GM19397 (cell line): ENCODE data around the gene TARP.
A peak's percentile ranks its signal among the peaks of the same experiment; 100 is the strongest.
"Not testable (repeated sequence)": the region's sequence is repeated elsewhere in the genome, so short reads cannot be mapped to it uniquely, and the experiment has no call there.

ENCODE experiments used
- ATAC-seq: cut with Tn5 transposase; IDR thresholded peaks from one replicate; pipeline ENCODE4 v1.9.1; 2021; ENCODE audit warnings: mild to moderate bottlenecking, moderate library complexity; ENCODE audit not compliant: unreplicated experiment

Gene TARP

DNA sequence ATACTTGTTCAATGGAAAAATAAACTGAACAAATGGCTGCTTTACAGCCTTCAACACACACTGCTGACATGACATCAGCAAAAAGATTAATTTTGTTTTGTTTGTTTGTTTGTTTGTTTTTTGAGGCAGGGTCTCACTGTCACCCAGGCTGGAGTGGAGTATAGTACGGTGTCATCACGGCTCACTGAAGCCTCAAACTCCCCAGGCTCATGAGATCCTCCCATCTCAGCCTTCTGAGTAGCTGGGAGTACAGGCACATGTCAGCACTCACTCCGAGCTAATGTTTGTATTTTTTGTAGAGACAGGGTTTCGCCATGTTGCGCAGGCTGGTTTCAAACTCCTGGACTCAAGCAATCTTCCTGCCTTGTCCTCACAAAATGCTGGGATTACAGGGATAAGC is 10.9 kb downstream of the TARP start:
- ATAC-seq = no peak

DNA sequence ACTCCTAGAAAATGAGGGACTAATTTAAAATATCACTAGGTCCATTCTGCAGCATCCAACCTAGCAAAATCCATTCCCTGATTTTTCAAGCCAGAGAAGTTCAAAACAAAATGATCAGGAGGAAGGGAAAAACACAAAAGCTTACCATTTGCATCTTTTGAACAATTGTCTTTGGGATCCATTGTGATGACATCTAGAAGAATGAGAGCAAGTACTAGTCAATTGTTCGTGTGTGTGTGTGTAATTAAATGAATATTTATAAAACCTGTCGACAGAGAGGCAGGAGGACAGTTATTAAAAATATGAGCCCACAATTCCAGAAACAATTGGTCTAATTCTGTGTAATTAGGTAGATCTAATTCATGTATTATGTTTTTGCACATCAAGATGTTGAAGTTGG is 11.4 kb downstream of the TARP start:
- not testable (repeated sequence) for ATAC-seq

DNA sequence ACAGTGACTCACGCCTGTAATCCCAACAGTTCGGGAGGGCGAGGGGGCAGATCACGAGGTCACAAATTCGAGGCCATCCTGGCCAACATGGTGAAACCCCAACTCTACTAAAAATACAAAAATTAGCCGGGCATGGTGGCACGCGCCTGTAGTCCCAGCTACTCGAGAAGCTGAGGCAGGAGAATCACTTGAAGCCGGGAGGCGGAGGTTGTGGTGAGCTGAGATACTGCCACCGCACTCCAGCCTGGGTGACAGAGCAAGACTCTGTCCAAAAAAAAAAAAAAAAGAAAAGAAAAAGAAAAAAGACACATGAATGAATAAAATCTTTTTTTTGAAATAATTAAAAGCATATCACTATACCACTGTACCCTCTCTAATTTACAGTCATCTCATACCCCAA is 11.8 kb downstream of the TARP start:
- ATAC-seq = not testable (repeated sequence)

DNA sequence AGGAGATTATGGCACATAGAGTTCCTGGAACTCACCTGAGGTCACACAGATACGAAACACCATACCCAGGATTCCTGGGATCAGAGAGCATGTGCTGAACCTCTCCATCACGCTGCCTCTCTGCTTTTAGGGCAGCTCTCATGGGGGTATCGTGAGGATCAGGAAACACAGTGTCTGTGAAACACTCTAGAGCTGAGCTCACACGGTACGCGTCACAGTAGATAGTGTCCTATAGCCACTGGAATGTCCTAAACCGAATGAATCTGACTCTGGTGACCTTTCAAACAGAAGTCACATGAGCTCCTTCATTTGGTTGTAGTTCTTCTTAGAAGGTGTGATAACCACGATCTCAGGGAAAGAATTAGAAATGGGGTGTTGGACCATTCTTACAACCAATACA is 14.3 kb downstream of the TARP start:
- ATAC-seq = not testable (repeated sequence)

DNA sequence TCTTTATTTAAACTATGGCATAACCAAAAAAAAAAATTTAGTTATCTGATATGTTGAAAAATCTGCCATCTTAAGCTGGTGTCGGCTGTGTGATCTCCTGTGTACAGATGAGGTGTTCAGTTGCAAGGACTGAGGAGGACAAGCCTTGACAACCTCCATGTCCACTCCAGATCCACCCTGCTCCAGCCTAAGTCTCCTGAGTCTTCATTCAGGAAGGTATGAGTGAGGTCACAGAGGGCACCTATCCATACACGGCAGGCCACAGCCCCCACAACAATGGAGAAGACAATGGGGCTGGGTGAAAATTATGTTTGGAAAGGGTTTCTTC is 16.1 kb downstream of the TARP start:
- no peak for ATAC-seq

DNA sequence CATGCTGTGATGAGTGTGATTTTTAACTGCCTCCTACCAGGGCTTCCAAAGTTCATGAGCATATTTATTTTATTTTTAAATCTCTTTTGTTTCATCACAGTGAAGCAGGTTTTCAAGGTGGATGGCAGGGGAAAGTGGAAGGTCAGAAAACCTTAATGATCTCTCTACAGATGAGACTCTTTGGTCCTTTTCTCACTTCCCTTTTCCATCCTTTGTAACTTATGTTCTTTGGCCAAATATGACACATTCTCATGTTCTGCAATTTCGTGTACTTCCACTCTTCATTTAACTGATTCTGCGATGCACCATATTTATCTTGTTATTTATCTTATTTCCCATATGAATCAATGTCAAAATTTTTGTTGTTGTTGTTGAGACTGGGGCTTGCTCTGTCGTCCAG is 23.6 kb downstream of the TARP start:
- peak; percentile 81 for ATAC-seq

DNA sequence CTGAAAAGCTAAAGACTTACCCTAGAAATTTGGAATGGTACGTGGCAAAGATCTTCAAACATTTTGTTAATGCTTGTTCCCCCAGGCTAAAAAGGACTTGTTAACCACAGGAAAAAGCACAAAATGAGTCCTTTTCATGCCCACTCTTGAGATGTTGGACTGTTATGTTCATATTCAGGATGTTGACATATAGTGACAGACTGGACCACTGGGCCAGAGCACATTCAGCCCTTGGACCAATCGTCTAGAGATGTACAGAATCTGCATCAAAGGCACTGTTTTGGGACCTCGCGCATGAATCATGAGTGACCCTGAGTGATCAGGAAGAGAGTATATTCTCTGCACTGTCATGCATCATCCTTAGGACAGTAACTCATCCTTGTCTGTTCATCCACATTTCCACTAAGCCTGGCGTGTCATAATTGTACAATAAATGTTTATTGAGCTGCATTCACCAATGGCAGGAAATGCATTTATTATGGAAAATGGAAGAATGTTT is 25.3 kb downstream of the TARP start:
- ATAC-seq = no peak

DNA sequence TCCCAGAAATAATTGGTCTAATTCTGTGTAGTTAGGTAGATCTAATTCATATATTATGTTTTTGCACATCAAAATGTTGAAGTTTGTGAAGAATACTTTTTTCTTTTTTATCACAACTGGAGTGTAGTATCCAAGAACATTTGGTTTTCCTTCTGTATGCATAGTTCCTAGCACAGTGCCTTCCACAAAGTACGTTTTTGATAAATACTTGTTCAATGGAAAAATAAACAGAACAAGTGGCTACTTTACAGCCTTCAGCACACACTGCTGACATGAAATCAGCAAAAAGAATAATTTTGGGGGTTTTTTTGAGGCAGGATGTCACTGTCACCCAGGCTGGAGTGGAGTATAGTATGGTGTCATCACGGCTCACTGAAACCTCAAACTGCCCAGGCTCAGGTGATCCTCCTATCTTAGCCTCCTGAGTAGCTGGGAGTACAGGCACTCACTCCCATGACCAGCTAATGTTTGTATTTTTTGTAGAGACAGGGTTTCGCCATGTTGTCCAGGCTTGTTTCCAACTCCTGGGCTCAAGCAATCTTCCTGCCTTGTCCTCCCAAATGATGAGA is 27.9 kb downstream of the TARP start:
- ATAC-seq = no peak

DNA sequence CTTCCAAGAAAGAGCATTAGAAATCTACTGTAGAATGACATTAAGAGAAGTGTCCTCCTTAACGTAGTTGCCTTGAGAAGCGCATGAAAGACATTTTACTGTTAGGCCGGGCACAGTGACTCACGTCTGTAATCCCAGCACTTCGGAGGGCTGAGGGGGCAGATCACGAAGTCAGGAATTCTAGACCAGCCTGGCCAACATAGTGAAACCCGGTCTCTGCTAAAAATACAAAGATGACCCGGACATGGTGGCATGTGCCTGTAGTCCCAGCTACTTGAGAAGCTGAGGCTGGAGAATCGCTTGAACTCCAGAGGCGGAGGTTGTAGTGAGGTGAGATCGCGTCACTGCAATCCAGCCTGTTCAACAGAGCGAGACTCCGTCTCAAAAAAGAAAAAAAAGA is 28.9 kb downstream of the TARP start:
- no peak for ATAC-seq

DNA sequence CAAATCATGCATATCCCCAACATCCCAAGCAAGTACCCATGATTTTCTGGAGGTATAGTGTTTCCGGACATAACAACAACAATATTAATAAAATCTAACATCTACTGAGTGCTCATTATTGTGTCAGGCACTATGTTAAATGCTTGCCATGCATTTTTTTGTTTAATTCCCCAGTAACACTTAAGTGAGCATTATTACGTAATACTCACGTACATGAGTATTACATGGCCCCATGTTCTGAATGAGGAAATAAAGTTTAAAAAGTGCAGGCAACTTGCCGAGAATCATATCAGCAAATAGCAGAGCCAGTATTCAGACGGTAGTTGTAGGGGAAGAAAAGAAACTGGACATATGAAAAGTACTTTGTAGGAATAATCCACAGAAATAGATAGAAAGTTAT is 30.1 kb downstream of the TARP start:
- not testable (repeated sequence) for ATAC-seq

DNA sequence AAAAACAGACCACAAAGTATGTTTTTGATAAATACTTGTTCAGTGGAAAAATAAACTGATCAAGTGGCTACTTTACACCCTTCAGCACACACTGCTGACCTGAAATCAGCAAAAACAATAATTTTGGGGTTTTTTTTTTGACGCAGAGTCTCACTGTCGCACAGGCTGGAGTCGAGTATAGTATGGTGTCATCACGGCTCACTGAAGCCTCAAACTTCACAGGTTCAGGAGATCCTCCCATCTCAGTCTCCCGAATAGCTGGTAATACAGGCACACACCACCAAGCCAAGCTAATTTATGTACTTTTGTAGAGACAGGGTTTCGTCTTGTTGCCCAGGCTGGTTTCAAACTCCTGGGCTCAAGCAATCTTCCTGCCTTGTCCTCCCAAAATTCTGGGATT is 30.6 kb downstream of the TARP start:
- ATAC-seq = no peak

DNA sequence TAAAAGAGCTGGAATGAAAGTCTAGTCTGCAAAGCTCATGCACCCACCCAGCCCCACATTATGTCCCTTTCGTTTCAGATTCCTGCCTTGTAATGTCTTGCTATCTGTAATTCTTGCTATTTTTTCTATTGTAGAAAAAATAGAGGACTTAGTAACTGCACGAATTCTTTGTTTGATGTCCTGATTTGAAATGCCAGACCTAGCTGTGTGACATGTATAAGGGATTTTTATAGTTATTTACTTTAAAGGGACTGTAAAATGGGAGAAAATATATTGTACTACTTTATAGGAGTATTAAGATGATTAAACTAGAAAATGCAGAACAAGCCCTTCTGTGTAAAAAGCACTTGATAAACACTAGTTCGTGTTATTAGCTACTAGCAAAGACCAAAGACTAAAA is 32.4 kb downstream of the TARP start:
- ATAC-seq = no peak

DNA sequence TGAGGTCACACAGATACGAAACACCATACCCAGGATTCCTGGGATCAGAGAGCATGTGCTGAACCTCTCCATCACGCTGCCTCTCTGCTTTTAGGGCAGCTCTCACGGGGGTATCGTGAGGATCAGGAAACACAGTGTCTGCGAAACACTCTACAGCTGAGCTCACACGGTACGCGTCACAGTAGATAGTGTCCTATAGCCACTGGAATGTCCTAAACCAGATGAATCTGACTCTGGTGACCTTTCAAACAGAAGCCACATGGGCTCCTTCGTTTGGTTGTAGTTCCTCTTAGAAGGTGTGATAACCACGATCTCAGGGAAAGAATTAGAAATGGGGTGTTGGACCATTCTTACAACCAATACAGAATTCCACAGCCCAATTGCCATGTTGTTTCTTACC is 34.3 kb downstream of the TARP start:
- not testable (repeated sequence) for ATAC-seq

DNA sequence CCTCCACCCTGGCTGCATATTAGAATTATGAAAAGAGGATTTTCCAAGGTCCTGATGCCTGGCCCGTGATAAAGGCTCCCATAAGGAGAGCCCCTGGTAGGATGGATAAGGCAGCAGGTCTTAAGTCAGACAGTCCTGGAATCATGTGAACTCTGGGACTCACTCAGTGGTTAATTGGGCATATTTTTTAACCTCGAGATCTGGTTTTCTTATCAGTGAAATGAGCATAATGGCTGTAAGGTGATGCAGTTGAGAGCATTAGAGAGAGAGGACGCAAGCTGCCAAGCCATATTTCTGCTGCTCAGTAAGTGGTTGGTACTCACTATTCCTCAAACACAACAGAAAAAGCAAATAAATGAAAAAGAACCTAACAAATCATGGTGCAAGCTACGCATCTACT is 37.8 kb downstream of the TARP start:
- ATAC-seq = no peak

DNA sequence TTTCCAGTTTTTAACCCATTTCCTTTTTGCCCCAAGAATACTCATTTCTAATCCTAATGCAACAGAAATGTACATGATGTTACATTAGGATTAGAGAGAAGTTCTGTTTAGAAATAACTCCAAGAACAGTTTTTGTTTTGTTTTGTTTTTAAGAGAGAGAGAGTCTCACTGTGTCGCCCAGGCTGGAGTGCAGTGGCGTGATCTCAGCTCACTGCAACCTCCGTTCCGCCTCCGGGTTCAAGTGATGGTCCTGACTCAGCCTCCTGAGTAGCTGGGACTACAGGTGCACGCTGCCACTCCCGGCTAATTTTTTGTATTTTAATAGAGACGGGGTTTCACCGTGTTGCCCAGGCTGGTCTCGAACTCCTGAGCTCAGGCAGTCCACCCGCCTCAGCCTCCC is 38.7 kb downstream of the TARP start:
- not testable (repeated sequence) for ATAC-seq

DNA sequence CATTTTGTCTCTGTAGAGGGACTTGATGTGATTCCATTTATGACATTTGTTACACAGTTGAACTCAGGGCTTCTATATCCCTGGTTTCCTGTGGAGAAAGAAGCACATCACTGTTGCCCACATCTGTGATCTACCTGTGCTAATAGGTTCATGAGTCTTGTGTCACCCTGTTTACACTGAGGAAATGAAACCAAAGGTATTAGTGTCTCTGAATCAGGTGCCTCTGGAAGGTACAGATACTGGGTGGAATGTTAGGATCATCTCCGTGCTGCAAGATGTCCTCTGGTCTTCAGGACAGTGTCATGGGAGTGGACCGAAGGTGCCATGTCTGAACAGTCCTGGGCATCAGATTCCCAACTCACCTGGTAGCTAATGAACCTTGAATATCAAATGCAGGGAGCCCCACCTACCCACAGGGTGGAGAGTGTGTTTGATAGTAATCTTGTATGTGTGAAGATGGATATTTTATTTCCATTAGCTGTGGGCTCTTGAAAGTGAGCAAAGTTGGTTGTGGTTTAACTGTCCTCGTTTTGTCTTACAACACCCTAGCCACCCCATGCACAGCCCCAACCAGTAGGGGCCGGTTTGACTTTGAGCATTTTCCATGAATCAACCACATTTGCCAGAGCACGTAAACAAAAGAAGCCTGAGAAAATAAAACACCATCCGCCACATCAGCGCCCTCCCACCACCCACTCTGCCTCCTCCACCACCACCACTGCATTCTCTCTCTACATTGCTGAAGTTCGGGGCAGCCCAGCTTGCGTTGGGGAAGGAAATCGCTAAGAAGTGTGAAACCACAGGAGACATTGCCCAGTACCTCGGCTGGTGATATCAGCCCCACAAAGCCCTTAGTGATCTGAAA is 40.7 kb downstream of the TARP start:
- peak; percentile 70 for ATAC-seq

DNA sequence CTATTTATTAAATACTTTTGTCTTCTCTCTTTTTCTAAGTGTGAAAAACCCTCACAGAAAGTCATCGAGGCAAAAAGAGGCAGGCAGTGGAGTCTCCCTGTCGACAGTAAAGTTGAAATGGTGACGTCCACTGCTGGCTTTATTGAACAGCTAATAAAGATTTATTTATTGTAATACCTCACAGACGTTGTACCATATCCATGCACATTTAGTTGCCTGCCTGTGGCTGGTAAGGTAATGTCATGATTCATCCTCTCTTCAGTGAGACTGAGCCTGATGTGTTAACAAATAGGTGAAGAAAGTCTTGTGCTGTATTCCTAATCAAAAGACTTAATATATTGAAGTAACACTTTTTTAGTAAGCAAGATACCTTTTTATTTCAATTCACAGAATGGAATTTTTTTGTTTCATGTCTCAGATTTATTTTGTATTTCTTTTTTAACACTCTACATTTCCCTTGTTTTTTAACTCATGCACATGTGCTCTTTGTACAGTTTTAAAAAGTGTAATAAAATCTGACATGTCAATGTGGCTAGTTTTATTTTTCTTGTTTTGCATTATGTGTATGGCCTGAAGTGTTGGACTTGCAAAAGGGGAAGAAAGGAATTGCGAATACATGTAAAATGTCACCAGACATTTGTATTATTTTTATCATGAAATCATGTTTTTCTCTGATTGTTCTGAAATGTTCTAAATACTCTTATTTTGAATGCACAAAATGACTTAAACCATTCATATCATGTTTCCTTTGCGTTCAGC is 43.4 kb downstream of the TARP start:
- no peak for ATAC-seq

DNA sequence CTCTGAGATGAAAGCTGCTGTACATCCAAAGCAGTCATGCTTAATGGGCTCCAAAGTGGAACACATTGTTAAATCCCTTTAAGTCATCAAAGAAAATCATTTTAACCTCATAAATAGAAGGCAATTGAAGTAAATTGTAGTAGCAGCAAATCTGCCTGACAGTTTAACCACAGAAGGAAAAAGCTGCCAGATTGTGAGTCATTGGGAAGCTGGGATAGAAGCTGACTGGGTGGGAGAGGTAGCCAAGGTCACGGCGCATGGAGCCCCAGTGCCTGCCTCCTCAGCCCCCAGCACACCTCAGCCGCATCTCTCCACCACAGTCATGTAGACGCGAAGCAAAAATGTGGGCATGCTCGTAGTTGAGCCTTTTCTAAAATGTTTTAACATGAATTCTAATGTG is 44.0 kb downstream of the TARP start:
- ATAC-seq = no peak

DNA sequence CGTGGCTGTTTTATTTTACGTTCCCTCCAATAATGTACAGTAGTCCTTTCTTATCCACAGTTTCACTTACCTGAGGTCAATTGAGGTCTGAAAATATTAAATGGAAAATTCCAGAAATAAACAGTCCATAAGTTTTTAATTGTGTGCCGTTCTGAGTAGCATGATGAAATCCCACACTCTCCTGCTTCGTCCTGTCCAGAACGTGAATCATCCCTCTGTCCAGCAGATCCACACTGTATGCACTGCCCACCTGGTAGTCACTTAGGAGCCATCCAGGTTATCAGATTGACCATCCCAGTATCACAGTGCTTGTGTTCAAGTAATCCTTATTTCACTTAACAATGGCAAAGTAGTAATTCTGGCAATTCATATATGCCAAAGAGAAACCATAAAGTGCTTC is 49.0 kb downstream of the TARP start:
- no peak for ATAC-seq

DNA sequence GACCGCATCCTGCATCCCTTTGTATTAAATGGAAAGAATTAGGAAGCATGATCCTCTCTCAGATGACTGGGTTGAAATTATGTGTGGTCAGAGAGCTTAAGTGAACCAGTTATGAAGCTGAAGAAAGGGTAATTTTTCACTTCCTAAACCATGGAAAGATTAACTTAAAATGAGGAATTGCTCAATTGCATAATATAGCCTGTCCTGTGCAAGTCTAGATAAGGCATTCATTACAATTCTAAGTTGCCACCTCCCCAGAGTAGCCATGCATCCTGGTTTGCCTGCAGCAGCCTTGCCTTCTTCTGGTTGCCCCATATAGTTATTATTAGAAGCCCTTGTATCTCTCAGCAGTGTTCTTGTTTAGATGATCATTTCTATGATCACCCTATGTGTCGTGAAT is 50.1 kb downstream of the TARP start:
- ATAC-seq = no peak

DNA sequence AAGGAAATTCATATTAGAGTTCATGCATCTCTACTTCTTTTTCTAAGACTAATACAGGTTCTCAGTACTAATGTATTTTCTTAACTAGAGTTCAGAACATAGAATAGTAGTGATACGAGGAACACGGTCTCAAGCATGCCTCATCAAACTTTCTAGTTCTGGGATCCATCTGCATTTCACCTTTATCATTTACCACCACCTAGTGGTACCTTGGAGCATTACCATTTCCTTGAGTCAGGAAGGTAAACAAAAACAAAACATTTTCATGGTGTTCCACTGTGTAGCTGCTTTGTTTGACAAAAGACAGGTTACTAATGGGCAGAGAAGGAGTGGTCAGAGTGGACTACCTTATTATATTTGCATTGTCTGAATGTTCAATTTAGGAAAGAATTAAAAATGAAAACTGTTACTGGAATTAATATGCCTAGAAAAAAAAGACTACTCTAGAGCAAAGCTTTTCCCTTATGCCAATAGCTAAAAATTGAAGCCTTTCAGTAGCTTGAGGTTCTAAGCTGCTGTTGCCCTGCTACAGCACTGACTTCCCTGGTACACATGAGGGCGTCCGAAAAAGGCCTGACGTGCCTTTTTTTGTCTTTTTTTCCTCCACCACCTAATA is 50.8 kb downstream of the TARP start:
- ATAC-seq = no peak
